Activated CD4-positive, alpha-beta T cell treated with anti-CD3 and anti-CD28 coated beads, Interleukin-2, Interleukin-6, amounts not matched to agents 100 ng/mL and 50 ng/mL, durations not matched to agents 16 hours and 8 hours (primary cell): ENCODE measurements around the gene PPP1R8.

Source experiments
- DNase-seq: peaks from one replicate; pipeline ENCODE4 v3.0.0-alpha.2; 2020

PPP1R8 gene

DNA sequence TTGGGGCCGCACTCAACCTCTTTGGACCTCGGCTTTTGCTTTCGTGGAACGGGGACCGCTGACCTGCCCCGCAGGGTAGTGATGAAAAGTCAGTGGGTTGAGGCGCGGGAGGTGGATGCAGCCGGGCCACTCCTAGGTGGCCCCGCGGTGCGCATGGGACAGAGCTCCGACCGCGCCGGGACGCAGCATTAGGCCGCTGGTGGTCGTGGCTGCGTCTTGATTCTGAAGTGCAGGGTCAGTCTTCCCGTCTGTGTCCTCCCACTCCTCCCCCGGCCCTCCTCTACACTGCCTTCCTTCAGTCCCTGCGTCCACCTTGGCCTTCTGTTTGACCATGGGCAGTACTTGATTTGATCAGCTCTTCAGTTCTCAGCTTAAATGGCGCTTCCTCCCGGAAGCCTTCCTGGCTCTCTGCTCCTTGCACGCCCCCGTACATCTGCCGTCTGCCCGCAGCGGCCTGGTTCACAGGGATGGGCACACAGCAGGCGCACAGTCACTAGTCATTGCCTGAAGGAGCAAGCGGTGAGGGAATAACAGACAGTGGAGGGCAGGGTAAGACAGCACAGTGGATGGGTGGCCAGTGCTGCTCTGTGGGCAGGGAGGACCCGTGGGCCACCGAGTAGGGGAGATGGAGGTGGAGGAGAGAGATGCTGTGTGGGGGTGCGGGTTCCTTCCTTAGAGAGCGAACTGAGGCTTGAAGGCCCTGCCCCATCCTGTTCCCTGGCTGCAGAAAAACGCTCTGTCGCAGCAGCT is 42.4 kb downstream of the PPP1R8 start:
- peak; percentile 53 for DNase-seq

DNA sequence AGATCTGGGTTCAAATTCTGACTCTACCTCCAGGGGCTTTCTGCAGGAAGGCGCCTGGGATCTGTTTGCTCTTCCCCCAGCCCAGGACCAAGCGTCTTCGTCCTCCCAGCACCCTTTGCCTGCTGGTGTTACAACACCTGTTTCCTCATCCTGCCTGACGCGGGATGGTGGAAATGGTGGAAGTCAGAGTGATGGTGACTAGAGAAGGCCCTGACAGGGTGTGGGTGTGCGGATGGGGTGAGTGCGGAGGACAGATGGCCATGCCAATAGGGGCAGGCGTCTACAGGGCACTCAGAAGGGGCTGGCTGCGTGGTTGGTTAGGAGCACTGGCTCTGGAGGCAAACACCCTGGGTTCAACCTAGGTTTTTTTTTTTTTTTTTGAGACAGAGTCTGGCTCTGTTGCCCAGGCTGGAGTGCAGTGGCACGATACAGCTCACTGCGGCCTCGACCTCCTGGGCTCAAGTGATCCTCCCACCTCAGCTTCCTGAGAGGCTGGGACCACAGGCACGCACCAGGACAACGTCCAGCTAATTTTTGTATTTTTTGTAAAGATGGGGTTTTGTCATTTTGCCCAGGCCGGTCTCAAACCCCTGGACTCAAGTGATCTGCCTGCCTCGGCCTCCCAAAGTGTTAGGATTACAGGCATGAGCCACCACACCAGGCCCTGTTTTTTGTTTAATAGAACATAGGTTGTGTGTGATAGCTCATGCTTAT is 43.2 kb downstream of the PPP1R8 start:
- DNase-seq = peak; percentile 37

DNA sequence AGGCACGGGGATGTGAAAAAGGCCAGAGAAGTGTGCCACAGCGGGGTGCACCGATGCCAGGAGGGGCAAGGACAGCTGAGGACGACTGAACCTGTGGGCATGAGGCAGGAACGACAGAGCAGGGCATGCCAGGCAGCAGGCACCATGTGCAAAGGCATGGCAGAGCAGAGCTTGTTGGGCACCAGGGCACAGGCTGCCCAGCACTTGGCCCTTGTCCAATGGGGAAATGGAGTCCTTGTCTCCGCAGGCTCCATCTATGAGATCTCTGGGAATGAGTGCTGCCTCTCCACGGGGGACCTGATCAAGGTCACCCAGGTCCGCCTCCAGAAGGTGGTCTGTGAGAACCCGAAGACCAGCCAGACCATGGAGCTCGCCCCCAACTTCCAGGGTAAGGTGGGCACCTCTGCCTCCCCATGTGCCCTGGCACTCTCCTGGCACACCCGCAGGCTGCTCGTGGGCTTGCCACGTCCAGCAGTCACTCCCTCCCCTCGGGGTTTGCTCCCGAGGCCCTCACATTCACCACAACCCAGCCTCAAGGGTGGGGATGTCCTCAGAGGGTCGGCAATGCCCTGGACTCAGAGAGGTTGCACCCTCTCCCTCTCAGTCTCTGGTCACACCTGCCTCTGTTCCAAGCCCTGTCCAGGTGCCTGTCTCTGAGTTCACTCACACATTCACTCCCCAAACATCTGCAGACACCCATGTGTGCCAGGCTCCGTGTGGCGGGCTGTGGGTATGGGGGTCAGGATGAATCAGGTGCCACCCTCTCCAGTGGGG is 45.9 kb downstream of the PPP1R8 start:
- no peak for DNase-seq

DNA sequence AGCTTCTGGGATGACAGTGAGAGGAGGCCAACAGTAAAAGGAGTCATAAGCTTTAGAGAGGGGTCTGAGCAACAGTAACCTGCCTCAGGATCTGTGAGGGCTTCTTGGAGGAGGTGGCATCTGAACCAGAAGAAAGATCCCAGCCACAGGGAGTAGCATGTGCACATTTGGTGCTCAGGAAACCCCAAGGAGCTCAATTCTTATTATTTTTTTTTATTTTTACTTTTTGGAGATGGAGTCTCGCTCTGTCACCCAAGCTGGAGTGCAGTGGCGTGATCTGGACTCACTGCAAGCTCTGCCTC is 46.5 kb downstream of the PPP1R8 start:
- no peak for DNase-seq

DNA sequence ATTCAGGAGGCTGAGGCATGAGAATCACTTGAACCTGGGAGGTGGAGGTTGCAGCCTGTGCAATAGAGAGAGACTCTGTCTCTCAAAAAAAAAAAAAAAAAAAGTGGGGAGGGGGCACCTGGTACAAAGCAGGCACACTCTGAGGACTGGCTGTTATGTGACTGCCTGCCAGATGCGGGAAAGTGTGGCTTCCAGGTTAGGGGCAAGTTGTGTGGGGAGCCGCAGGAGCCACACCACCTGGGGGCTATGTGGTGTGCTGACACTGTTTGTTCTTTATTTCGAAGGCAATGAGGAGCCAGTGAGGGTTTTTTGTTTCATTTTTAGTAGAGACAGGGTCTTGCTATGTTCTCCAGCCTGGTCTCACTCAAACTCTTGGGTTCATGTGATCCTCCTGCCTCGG is 47.5 kb downstream of the PPP1R8 start:
- no peak for DNase-seq

DNA sequence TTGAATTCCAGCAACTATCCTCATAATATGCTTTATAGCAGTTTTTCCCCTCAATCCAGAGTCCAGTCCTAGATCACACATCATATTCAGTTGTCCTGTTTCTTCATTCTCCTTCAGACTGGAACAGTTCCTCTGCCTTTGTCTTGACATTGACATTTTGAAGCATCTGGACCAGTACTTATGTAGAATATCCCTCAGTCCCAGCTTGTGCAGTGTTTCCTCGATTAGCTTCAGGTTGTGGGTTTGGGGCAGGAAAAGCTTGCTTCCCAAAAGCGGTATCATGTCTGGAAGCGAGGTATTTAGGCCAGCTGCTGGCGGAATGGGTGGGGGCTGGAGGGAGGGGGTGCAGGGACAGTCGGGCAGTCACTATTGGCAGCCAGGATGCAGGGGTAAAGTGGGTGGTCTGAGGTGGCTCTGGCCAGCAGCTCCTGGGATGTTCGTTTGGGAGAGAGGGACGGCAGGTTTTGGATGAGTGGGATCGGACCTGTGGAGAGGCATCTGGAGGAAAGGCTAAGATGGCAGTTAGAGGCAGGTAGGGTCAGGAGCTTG is 48.3 kb downstream of the PPP1R8 start:
- no peak for DNase-seq

DNA sequence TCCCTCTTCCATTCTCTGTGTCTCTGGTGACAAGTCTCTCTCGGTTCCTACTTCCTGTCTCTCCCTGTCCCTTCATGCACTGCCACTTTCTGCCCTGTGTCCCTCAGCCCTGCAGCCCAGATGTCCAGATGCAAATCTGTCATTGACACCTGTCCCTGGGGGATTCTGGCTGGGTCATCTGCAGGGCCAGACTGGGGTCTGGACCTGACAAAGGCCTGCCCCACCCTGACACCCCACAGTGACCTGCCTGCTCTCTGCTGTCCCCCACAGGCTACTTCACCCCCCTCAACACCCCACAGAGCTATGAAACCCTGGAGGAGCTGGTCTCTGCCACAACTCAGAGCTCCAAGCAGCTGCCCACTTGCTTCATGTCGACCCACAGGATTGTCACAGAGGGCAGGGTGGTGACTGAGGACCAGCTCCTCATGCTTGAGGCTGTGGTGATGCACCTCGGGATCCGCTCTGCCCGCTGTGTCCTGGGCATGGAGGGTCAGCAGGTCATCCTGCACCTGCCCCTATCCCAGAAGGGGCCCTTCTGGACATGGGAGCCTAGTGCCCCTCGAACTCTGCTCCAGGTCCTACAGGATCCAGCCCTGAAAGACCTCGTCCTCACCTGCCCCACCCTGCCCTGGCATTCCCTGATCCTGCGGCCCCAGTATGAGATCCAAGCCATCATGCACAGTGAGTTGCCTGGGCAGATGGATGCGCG is 48.9 kb downstream of the PPP1R8 start:
- DNase-seq = no peak

DNA sequence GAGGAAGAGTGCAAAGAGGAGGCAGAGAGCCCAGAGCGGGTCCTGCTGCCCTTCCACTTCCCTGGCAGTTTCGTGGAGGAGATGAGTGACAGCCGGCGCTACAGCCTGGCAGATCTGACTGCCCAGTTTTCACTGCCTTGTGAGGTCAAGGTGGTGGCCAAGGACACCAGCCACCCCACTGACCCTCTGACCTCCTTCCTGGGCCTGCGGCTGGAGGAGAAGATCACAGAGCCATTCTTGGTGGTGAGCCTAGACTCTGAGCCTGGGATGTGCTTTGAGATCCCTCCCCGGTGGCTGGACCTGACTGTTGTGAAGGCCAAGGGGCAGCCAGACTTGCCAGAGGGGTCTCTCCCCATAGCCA is 51.9 kb downstream of the PPP1R8 start:
- no peak for DNase-seq

DNA sequence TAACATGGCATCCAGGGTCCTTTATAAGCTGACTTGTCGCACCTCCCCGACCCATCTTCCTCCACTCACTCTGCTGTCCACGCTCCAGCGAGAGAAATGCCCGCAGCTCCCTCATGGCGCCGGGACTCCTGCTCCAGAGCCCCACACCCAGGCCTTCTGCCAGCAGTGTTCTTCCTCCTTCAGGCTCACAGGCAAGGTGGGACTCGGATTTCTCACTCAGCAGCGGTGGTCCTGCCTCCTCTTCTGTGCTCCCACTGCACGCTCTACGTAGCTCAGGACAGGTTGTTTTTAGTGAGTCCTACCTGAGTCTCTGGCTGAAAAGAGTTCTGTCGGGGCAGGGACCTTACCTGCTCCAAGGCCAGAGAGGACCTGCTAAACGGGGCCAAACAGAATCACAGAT is 53.0 kb downstream of the PPP1R8 start:
- no peak for DNase-seq

DNA sequence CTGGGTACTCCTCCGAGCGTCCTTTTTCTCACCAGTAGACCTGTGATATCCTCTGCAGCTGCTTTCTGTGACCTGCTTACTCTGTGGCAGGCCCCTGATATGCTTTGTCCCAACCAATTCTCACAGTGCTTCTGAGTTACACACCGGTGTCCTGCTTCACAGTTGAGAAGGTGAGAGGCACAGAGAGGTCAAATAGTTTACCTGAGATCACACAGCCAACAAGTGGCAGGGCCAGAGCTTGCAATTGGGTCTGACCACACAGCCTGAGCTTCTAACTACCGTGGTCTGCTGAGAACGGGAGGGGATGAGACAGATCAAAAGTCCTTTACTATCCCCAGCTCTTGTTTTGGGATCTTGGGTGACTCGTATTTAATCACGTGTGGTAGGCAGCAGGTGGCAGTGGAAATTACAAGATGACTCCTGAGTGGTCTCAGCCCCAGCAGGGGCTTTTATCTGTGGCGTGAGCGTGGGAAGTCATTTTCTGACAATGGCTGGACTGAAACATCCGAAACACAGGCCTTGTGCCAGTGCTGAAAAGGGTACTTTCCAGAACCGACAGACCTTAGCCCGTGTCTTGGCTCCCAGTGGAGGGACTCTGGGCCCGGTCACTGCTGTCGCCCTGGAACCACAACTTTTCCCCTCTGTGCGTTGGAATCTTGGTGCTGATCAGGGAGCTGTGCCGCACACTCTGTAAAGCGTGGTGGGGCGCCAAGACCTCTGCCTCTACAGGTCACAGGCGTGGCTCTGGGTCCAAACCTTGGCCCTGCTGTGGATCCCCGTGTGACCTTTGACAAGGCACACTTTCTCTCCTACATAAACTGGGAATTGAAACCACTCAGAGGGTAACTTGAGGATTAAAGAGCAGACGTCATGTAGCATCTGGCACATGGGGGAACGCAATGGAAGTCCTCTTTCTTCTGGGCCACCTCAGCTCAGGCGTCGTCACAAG is 53.7 kb downstream of the PPP1R8 start:
- no peak for DNase-seq

DNA sequence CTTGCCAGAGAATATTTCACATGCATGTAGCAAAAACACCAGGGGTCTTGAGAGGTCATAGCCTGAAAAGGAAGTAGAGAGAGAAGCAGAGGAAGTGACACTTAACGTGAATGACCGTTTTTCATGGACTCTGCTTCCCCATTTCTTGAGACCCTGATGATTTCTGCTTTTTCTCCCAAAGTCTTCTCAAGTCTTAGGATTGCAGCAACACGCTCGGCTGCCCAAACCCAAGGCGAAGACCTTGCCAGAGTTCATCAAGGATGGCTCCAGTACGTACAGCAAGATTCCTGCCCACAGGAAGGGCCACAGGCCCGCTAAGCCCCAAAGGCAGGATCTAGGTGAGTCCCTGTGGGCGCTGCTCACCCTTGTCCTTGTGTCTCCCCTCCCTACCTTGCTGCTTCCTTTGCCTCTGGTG is 54.5 kb downstream of the PPP1R8 start:
- DNase-seq = no peak

DNA sequence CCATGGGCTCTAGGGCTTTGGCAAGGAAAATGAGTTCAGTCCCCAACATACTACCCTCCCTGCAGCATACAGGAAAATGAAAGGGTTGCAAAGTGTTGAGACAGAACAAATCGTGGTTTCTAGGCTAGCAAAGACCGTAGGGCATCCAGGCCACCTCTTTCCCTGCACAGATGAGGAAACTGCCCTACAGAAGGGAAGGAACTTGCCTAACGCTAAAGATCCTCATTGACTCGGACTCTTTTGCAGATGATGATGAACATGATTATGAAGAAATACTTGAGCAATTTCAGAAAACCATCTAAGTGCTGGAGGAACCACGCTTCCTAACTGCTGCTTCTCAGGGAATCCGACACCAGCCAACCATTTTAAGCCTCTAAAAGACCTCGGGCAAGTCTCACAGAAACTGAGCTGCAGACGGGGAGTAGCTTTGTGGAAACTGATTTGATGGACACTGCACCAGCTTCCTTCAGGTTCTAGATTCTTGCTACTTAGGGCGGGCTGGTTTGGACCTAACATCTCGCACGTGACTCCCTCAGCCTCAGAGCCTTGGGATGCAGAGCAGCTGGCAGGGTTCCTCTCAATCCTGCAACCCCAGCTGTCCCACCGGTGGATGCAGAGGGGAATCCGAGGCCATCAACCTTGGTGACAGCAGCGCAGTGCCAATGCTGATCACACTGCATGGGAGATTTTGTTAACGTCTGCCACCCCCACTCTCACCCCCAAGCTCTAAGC is 55.2 kb downstream of the PPP1R8 start:
- no peak for DNase-seq

DNA sequence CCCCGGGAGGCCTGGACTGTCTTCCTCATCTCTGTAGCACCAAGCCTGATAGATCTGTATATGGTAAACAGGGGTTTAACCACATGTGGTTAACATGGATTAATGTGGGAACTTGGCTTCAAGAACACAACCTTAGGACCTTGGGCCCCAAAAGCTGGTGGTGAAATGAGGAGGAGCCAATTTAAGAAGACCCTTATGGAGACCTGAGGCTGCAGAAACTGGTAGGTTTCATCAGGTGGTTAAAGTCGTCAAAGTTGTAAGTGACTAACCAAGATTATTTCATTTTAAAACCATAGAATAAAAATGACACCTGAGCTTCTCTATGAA is 55.7 kb downstream of the PPP1R8 start:
- no peak for DNase-seq

DNA sequence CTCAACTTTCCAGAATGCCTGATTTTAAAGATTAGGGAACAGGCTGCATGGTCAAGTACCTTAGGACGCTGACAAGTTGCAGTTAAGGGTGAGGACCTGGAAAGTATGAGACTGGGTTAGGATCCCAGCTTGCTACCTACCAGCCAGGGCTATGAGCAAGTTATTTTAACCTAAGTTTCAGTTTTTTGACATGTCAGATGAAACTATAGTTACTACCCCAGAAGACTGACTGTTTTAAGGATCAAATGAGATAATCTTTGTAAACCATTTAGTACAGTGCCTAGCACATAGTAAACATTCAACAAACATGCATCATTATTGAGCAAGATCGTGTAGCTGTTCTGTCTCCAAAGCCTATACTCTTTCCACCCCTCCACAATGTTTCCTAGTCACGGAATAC is 56.2 kb downstream of the PPP1R8 start:
- DNase-seq = no peak

DNA sequence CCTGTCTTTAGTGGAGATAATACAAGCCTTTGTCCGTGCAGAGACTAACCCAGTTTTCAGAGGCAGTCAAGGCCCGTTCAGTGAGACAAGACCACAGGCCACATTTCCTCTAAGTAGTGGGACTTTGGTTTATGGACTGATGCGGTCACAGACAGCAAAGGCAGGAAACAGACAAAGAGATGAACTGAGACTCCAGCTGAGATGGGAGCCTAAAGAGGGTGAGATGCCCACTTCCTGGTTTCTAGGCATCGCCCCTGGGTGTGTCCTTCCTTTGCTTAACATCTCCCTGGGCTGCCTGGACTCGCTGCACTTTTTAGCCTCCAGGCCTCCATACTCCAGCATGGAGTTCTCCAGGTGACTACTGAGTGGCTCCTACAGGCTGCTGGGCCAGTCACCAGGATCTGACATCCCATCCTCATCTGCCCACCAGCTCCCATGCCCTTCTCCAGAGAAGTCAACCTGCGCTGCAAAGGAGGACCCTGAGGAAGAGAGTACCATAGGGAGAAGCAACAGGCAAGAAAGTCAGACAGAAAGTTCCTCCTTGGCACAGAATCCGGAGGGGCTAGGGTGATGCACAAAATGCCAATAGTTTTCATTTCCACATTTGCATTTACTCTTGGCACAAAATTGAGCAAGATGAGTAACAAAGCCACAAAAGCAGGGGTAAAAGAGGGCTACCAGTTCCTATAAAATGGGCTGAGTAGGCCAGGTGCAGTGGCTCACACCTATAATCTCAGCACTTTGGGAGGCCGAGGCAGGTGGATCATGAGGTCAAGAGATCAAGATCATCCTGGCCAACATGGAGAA is 56.8 kb downstream of the PPP1R8 start:
- peak; percentile 81 for DNase-seq

DNA sequence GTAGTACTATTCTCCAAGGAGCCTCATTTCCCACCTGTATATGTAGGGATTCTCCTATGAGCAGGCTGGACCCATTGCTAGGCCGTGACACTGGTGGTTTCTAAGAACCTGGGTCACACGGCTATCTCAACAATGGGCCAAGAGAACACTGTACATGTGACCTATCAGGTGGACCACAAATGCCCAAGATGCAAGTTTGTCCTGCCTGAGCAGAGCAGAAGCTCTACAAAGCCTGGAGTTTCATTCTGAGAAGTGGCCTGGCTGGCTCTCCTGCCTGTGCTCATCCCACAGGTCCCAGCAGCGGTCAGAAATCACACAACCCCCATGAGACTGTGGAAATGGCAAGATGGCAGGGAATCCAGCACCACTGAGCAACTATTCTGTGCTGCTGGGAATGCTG is 58.9 kb downstream of the PPP1R8 start:
- DNase-seq = no peak

DNA sequence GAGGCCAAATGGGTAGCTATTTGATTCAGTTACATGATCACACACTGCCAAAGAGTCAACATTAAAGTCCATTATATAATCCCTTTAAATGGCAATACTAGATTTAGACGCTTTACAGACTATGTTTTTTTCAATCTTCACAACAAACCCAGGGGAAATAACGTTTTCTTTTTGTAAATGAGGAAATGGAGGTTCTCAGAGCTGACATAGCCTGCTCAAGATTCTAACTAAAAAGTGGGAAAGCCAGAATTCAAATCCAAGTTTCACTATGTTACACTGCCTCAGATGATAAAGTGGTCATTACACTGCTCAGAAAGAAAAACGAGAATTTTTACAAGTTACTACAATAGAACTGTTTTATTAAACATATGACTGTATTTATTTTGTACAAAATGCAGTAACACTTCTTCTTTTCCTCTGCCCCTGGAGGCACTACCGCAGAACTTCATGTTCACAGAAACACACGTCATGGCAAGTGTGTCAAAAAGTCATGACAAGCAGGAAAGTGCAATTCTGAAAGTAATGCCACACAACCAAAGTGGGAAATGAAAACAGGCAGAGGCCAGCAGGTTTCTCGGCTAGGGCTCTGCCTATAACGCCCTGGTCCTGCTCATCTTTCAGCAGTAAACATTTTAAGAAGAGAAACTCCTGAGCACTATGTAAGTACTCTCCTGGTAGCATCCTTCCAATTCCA is 60.8 kb downstream of the PPP1R8 start:
- DNase-seq = peak; percentile 74

DNA sequence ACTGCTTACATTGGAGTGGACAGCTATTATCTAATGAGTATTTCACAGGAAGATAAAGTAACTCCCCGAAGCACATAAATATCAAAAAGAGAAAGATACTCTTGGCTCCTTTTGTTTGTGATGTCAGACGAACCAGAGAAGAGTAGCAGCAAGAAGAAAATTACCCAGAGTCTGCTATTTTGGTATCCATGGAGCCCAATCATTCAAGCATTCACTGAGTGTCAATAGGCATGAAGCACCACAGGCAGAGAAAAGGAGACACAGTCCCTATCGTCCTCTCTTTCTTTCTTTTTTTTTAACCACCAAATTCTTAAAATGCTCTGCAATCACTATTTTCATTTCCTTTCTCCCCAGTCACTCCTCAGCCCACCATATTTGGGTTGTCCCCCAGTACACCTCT is 63.9 kb downstream of the PPP1R8 start:
- DNase-seq = no peak
